Measurements from ENCODE around the gene PRR5L. TPM values are rescaled to one million over a fixed set of nuclear protein-coding genes. Genes with fewer than 3 reads are reported as not detected.

The PRR5L gene
- total and polyA plus RNA-seq, 2 experiments from 2014 or later: 3.1 to 8.9 TPM

- no peak for TF ChIP-seq CTCF (conservative IDR thresholded peaks at IDR 0.05; ENCODE audit: low read depth in 2 of 2)
- TF ChIP-seq JUNB (IDR thresholded peaks at IDR 0.05; ENCODE audit: unreplicated experiment): no peak
- no peak for TF ChIP-seq ZNF331 (CRISPR knock-in tag; IDR thresholded peaks at IDR 0.05; ENCODE audit: low read depth)
- no peak for TF ChIP-seq EZH2phosphoT487 (IDR thresholded peaks at IDR 0.05; ENCODE audit: unreplicated experiment)
These were observed 43.8 kb downstream of the PRR5L start (continued) for GRCh38 chr11:36339888-36340287.

- Histone ChIP-seq H3K4me1 (ENCODE audit: insufficient read depth) (no peaks in the 10 kb centered on the region), H2AFZ (no peak overlapping the region), H3K9me2 (ENCODE audit: insufficient read depth) (0 out of 2 replicates have a peak, but pooled peaks cover 5% of the 10 kb centered on the region), H3K36me3 (ENCODE audit: insufficient read depth) (no peaks in the 10 kb centered on the region), H3K4me2 (no peak overlapping the region), H3K4me3 (no peak overlapping the region), H3K27me3 (ENCODE audit: insufficient read depth) (no peaks in the 10 kb centered on the region), H4K20me1 (replicated peaks; ENCODE audit: insufficient read depth) (no peaks in the 10 kb centered on the region), H3K79me2 (replicated peaks; ENCODE audit: insufficient read depth) (no peaks in the 10 kb centered on the region), H3K27ac (ENCODE audit: low read depth) (no peak overlapping the region), H3F3A (replicated peaks; ENCODE audit: low read depth) (no peaks in the 10 kb centered on the region)
- ATAC-seq (no peak), DNase-seq (ENCODE audit: low spot score) (no peak)
- H3K27me3 Mint-ChIP-seq (ENCODE audit: insufficient read depth, low read depth, poor library complexity): peaks cover 1% of the 10 kb centered on the region
- no peak overlapping the region for H3K27ac Mint-ChIP-seq
- H3K4me1 Mint-ChIP-seq: no peaks in the 10 kb centered on the region
- H3K4me3 Mint-ChIP-seq: no peak overlapping the region
- H3K36me3 Mint-ChIP-seq (ENCODE audit: low read depth): no peaks in the 10 kb centered on the region
- H3K9me3 Mint-ChIP-seq: no peaks in the 10 kb centered on the region
- TF ChIP-seq CTCF (conservative IDR thresholded peaks at IDR 0.05; ENCODE audit: low read depth in 2 of 2) (no peak), ZNF331 (CRISPR knock-in tag; IDR thresholded peaks at IDR 0.05; ENCODE audit: low read depth) (no peak), ETS1 (IDR thresholded peaks at IDR 0.05) (no peak), STAT1 (IDR thresholded peaks at IDR 0.05; ENCODE audit: unreplicated experiment) (no peak), REST (IDR thresholded peaks at IDR 0.05; ENCODE audit: unreplicated experiment) (no peak), POLR2AphosphoS5 (IDR thresholded peaks at IDR 0.05; ENCODE audit: low read depth) (no peak), JUNB (IDR thresholded peaks at IDR 0.05; ENCODE audit: unreplicated experiment) (no peak), CREB1 (CRISPR knock-in tag; IDR thresholded peaks at IDR 0.05; ENCODE audit: low read depth) (no peak), EZH2phosphoT487 (IDR thresholded peaks at IDR 0.05; ENCODE audit: unreplicated experiment) (no peak), NANOG (IDR thresholded peaks at IDR 0.05; ENCODE audit: borderline replicate concordance) (no peak), EZH2 (IDR thresholded peaks at IDR 0.05; ENCODE audit: low read depth, unreplicated experiment) (no peak), ZNF114 (CRISPR knock-in tag; IDR thresholded peaks at IDR 0.05) (no peak)
These were observed 44.8 kb downstream of the PRR5L start for GRCh38 chr11:36340897-36341296.

Measured in GM23338 (cell line).